CD14-positive monocyte (primary cell): Measurements from ENCODE around the gene RANBP3. TPM values are rescaled to one million over a fixed set of nuclear protein-coding genes. Genes with fewer than 3 reads are reported as not detected.

Experiments
- DNase-seq, 3 donors: peaks; one replicate each; pipeline ENCODE4 v3.0.0-alpha.2; 2011 to 2022
- H2AFZ ChIP-seq: 2 replicates; pipeline ENCODE4 v1.6.0; 2012; ENCODE audit warnings: mild to moderate bottlenecking, low read depth, low read length, inconsistent platforms; ENCODE audit not compliant: insufficient read depth, poor library complexity, severe bottlenecking
- H3K27ac ChIP-seq, 2 donors: 1 replicate in 1 of 2; 2 replicates in 1 of 2; pipeline ENCODE4 v1.5.1; 2012 to 2013; ENCODE audit warnings: low read length in 2 of 2, control low read depth in 1 of 2, inconsistent platforms in 1 of 2, low read depth in 1 of 2, mild to moderate bottlenecking in 1 of 2
- H3K27me3 ChIP-seq, 2 donors: one replicate each; pipeline versions ENCODE4 v1.6.0 to v1.6.1; 2011 to 2013; ENCODE audit warnings: low read length in 2 of 2; ENCODE audit not compliant: control insufficient read depth in 2 of 2, insufficient read depth in 2 of 2
- H3K36me3 ChIP-seq, 2 donors: replicated peaks in 1 of 2; 1 replicate in 1 of 2; 2 replicates in 1 of 2; pipeline versions ENCODE4 v1.5.1 to v1.6.1; 2012 to 2013; ENCODE audit warnings: low read length in 2 of 2, control low read depth in 1 of 2, inconsistent platforms in 1 of 2, mild to moderate bottlenecking in 1 of 2; ENCODE audit not compliant: insufficient read depth in 2 of 2, control insufficient read depth in 1 of 2
- H3K4me1 ChIP-seq, 2 donors: 1 replicate in 1 of 2; 2 replicates in 1 of 2; pipeline versions ENCODE4 v1.5.1 to v1.6.1; 2012 to 2013; ENCODE audit warnings: low read length in 2 of 2, control low read depth in 1 of 2, inconsistent platforms in 1 of 2, mild to moderate bottlenecking in 1 of 2, moderate library complexity in 1 of 2; ENCODE audit not compliant: insufficient read depth in 2 of 2, control insufficient read depth in 1 of 2
- H3K4me2 ChIP-seq: replicated peaks from 2 replicates; pipeline ENCODE3; 2012; ENCODE audit warnings: low read length, moderate library complexity, mild to moderate bottlenecking; ENCODE audit not compliant: poor library complexity, severe bottlenecking; ENCODE audit errors: extremely low read depth
- H3K4me3 ChIP-seq, 3 experiments: fragments of 200-600 bp in 1 of 3; sonication (generic) in 1 of 3; replicated peaks in 1 of 3; 1 replicate in 2 of 3; 2 replicates in 1 of 3; pipeline ENCODE4 v1.5.1; 2011 to 2013; ENCODE audit warnings: low read length in 3 of 3, mild to moderate bottlenecking in 3 of 3, control low read depth in 2 of 3, low read depth in 2 of 3, inconsistent platforms in 1 of 3, moderate library complexity in 1 of 3
- H3K79me2 ChIP-seq: 2 replicates; pipeline ENCODE4 v1.6.0; 2012; ENCODE audit warnings: mild to moderate bottlenecking, control low read depth, inconsistent platforms, low read length, moderate library complexity; ENCODE audit not compliant: insufficient read depth
- H3K9ac ChIP-seq: 2 replicates; pipeline ENCODE4 v1.6.0; 2017; ENCODE audit warnings: low read length, mild to moderate bottlenecking; ENCODE audit not compliant: insufficient read depth, poor library complexity, severe bottlenecking
- H3K9me3 ChIP-seq, 2 donors: replicated peaks in 1 of 2; 1 replicate in 1 of 2; 2 replicates in 1 of 2; pipeline versions ENCODE4 v1.5.1 to v1.6.1; 2012 to 2013; ENCODE audit warnings: low read length in 2 of 2, control low read depth in 1 of 2; ENCODE audit not compliant: control insufficient read depth in 1 of 2, insufficient read depth in 1 of 2
- H4K20me1 ChIP-seq: 2 replicates; pipeline ENCODE4 v1.6.0; 2012; ENCODE audit warnings: mild to moderate bottlenecking, low read length, control low read depth, moderate library complexity; ENCODE audit not compliant: insufficient read depth
- H3K27ac Mint-ChIP-seq, 7 donors: one replicate each; pipeline ENCODE4 v1.8.0; 2020; ENCODE audit warnings: mild to moderate bottlenecking in 7 of 7, mixed read lengths in 7 of 7, moderate library complexity in 6 of 7, inconsistent platforms in 2 of 7
- H3K27me3 Mint-ChIP-seq, 3 donors: one replicate each; pipeline ENCODE4 v1.8.0; 2021 to 2022; ENCODE audit warnings: low read depth in 3 of 3, mild to moderate bottlenecking in 3 of 3, mixed read lengths in 3 of 3, moderate library complexity in 3 of 3, inconsistent platforms in 1 of 3
- H3K36me3 Mint-ChIP-seq, 2 donors: one replicate each; pipeline ENCODE4 v1.8.0; 2020; ENCODE audit warnings: mixed read lengths in 2 of 2, inconsistent platforms in 1 of 2, mild to moderate bottlenecking in 1 of 2
- H3K4me1 Mint-ChIP-seq: one replicate; pipeline ENCODE4 v1.8.0; 2020; ENCODE audit warnings: mild to moderate bottlenecking, mixed read lengths
- H3K4me3 Mint-ChIP-seq, 2 donors: one replicate each; pipeline ENCODE4 v1.8.0; 2020; ENCODE audit warnings: mild to moderate bottlenecking in 2 of 2, mixed read lengths in 2 of 2, moderate library complexity in 1 of 2
- H3K9me3 Mint-ChIP-seq, 7 donors: one replicate each; pipeline ENCODE4 v1.8.0; 2020 to 2022; ENCODE audit warnings: mixed read lengths in 7 of 7, mild to moderate bottlenecking in 6 of 7, moderate library complexity in 6 of 7, inconsistent platforms in 2 of 7
- CTCF ChIP-seq: fragments of 200-600 bp; IDR thresholded peaks from one replicate; pipeline ENCODE4 v1.8.0; 2022; ENCODE audit warnings: antibody characterized with exemption, mild to moderate bottlenecking
- WGBS: methylation state at CpG from one replicate; pipeline ENCODE4 v1.1.5; 2013; ENCODE audit warnings: missing lambda C conversion rate; ENCODE audit not compliant: insufficient coverage; 5-methylcytosine and 5-hydroxymethylcytosine counted together
- intact Hi-C, 2 donors: fragments of 100-400 bp; cut with micrococcal nuclease; formaldehyde crosslinking; loops; one replicate each; pipeline versions ENCODE4 v1.15.0 to v1.15.1; 2023
- polyA plus RNA-seq, 3 donors: library from polyadenylated mRNA; depleted of rRNA in 1 of 3; unstranded in 2 of 3; stranded (reverse) in 1 of 3; fragments of 300-500 nt in 2 of 3; fragments of >200 nt in 1 of 3; fragmentation: Illumina TruSeq in 2 of 3; gene quantifications; 1 replicate in 2 of 3; 2 replicates in 1 of 3; pipeline ENCODE4 v1.2.3, GENCODE V29; 2012 to 2021

RANBP3 gene
- polyA plus RNA-seq, 3 donors = 4.5 to 49.5 (median 8.1) TPM

- Histone ChIP-seq H3K79me2 (no peaks in the 10 kb centered on the region), H3K27me3 (no peaks in the 10 kb centered on the region), H3K9me3 (peaks cover 0 to 10% of the 10 kb centered on the region in 2 donors), H3K4me1 (no peaks in the 10 kb centered on the region), H3K4me2 (no peak overlapping the region), H3K27ac (no peak overlapping the region), H3K9ac (no peak overlapping the region), H2AFZ (no peak overlapping the region), H4K20me1 (no peaks in the 10 kb centered on the region), H3K36me3 (peaks cover 0 to 12% of the 10 kb centered on the region in 2 donors), H3K4me3 (no peak overlapping the region)
- no peak for DNase-seq
- no peak overlapping the region for H3K27ac Mint-ChIP-seq
- TF ChIP-seq CTCF = no peak
- H3K36me3 Mint-ChIP-seq = peaks cover 34 to 53% of the 10 kb centered on the region in 2 donors
- H3K4me3 Mint-ChIP-seq = no peak overlapping the region
- H3K9me3 Mint-ChIP-seq = peaks cover 2 to 10% (median 6%) of the 10 kb centered on the region in 7 donors
- H3K4me1 Mint-ChIP-seq = peaks cover 2% of the 10 kb centered on the region
- intact Hi-C loops = no loop called here
- 96% methylated on average over 22 of the region's 37 CpGs for WGBS
- H3K27me3 Mint-ChIP-seq = no peaks in the 10 kb centered on the region
These were observed 18.8 kb upstream of the RANBP3 start for GRCh38 chr19:5996623-5997320.

GRCh38 chr19:5996102-5996501 lies 18.2 kb upstream of the RANBP3 start:
- Histone ChIP-seq H3K79me2 (no peaks in the 10 kb centered on the region), H3K4me1 (no peaks in the 10 kb centered on the region), H2AFZ (no peak overlapping the region), H3K27ac (no peak overlapping the region), H3K4me3 (no peak overlapping the region), H3K9me3 (peaks cover 0 to 10% of the 10 kb centered on the region in 2 donors), H3K4me2 (no peak overlapping the region), H4K20me1 (no peaks in the 10 kb centered on the region), H3K27me3 (no peaks in the 10 kb centered on the region), H3K36me3 (peaks cover 0 to 9% of the 10 kb centered on the region in 2 donors), H3K9ac (no peak overlapping the region)
- no peak for DNase-seq
- 99% methylated on average over 26 of the region's 26 CpGs for whole genome bisulfite sequencing
- intact Hi-C loops = no loop called here
- Mint-ChIP-seq H3K9me3 (peaks cover 2 to 10% (median 5%) of the 10 kb centered on the region in 7 donors), H3K4me1 (peaks cover 2% of the 10 kb centered on the region), H3K36me3 (peaks cover 31 to 48% of the 10 kb centered on the region in 2 donors), H3K27ac (no peak overlapping the region), H3K4me3 (no peak overlapping the region), H3K27me3 (no peaks in the 10 kb centered on the region)
- no peak for TF ChIP-seq CTCF
